Midbrain (tissue), 1 donor: ENCODE measurements around the gene ARMC2.
"Not testable (repeated sequence)": the region's sequence is repeated elsewhere in the genome, so short reads cannot be mapped to it uniquely, and the experiment has no call there.

Experiments used
- DNase-seq: peaks from one replicate; lab custom pipeline; 2025; lab: John Stamatoyannopoulos, UW

Gene ARMC2

GRCh38 chr6:108835218-108835850 is 12.9 kb upstream of the ARMC2 start:
- DNase-seq, result peak; percentile 89

DNA sequence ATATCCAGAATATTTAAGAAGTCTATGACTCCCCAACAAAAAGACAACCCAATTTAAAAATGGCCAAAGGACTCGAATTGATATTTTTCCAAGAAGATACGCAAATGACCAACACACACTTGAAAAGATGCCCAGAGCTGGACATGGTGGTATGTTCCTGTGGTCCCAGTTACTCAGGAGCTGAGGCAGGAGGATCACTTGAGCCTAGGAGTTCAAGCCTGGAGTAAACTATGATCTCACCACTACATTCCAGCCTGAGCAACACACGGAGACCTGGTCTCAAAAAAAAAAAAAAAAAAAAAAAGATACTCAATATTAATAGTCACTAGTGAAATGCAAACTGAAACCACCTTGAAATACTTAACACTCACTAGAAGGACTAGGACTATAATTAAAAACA is 12.2 kb upstream of the ARMC2 start:
- DNase-seq, result no peak

DNA sequence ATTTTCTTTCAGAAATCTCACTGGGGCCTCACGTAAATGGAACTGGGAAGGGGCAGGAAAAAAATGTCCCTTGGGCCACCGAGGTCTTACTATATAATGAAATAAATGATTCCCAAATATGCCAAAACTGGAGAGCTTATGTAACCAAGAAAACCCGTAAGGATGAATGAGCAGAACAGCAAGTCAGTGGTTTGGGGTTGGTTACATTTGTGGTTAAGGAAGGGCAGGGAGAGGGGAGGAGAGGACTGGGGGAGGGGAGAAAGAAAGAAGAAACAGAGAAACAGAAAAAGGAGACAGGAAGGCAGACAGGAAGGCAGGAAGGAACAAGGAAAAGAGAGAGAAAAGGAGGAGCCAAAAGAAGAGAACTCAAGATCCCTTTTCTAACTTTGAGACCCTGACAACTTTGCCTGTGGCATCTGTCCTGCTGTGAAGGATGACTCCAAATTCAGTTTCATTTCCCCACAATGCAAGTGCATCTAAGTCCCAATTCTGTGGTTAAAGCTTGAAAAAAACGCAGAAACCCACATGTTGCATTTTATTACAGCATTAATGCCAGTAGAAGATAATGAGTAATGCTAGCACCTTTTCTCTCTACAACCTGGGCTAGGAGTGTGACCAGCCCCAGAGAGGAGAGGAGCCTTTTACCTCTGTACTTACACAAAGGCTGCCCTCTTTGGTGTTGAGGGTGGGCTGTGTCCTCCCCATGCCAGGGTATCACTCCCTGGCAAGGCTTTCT is 10.8 kb upstream of the ARMC2 start:
- no peak for DNase-seq

- DNase-seq, result no peak
Observed at GRCh38 chr6:108838101-108838717, 10.0 kb upstream of the ARMC2 start.

DNA sequence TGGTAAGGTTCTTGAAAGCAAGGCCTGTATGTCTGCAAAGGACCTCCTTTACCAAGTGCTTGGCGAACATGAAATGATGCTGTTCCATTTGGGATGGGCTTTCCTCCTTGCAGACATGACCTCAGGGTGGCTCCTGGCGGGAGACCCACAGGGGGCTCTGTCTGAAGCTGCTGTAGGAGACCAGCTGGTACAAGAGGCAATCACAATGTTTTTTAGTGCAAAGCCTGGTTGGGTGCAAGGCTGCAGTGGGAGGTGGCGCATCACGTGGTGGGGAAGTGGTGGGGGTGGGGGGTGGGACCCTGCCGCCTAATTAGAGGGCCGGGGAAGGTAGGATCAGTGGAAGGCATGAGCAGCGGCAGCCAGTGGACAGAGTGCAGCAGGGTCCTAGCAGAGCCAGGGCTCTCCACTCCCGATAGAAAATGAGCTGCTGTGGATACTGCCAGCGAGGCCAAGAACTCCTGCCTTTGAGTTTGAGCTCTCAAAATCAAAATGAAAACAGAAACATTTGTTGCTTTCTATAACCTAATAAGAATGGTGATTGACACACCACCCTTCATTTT is 9.1 kb upstream of the ARMC2 start:
- no peak for DNase-seq

- no peak for DNase-seq
Observed at GRCh38 chr6:108840919-108841318, 7.3 kb upstream of the ARMC2 start.

DNA sequence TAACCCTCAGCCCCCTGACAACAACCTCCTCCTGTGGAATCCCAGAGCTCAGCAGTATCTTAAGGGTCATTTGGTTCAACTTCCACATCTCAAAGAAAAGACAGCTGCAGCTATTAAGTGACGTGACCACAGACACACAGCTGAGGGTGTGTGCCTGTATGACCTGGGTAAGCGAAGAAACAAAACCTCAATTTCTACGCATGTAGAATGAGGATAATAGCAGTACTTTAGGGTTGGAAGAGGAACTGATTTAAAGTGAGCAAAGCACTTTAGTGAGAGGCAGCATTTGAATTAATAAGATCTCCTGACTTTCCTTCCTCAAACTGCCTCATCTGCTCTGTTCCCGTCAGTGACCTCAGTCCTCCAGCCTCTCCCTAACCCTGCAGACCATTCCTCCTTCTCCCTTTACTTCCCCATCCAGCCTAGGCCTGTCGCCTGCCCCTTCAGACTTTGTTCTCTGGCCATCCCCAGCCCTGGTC is 6.8 kb upstream of the ARMC2 start:
- DNase-seq, result no peak

DNA sequence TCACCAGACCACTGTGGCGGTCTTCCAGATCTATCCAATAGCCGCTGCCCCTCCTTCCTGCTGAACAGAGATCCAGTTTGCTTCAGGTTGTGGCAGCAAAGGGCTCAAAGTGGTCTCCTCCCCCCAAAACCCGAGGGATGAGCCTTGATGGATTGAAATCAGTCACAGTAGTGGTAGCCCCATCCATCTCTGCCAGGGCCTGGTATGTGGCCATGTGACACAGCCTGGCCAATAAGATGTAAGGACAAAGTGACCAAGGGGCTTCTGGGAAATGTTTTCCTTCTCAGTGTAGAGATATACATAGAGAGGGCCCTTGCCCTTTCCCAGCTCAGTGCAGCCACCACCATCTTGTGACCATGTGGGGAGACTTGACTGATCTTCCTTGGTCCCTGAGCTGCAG is 4.1 kb upstream of the ARMC2 start:
- no peak for DNase-seq

DNA sequence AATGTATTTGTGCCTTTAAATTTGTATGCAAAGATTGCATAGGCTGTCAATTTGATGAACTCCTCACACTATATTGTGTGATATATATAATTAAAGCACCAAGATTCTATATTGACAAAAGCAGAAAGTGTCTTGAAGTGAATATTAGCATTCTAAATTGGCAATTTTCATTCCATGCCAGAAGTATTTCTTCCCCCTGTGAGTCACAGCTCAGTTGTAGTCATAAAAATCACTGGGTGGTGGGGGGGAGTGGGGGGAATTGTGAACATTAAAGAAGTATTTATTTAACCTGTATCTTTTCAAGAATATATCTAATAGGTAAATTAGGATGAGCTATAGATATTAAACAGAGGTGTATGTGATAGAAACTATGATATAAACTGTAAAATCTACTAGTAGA is 3.1 kb upstream of the ARMC2 start:
- no peak for DNase-seq

DNA sequence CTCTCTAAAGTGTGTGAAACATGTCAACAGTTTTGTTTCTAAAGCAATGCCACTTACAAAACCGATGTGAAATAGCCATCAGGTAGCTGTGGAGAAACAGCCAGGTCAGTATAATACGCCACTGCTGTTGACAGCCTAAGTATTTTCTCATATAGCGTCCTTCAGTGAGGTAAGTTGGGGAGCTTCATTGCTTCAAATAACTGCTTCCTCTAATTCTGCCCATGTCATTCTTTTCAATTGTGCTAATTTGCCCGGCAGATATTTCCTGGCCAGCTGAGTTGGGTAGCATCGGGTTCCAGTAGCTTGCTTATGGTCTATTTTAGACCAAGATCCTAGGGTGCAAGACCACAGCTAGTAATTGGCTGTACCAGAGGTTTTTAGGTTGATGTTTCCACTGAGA is 2.1 kb upstream of the ARMC2 start:
- no peak for DNase-seq

GRCh38 chr6:108846628-108847027 is 1.6 kb upstream of the ARMC2 start:
- DNase-seq, result no peak

- DNase-seq, result no peak
Observed at GRCh38 chr6:108847738-108848115, 495 bp upstream of the ARMC2 start.

DNA sequence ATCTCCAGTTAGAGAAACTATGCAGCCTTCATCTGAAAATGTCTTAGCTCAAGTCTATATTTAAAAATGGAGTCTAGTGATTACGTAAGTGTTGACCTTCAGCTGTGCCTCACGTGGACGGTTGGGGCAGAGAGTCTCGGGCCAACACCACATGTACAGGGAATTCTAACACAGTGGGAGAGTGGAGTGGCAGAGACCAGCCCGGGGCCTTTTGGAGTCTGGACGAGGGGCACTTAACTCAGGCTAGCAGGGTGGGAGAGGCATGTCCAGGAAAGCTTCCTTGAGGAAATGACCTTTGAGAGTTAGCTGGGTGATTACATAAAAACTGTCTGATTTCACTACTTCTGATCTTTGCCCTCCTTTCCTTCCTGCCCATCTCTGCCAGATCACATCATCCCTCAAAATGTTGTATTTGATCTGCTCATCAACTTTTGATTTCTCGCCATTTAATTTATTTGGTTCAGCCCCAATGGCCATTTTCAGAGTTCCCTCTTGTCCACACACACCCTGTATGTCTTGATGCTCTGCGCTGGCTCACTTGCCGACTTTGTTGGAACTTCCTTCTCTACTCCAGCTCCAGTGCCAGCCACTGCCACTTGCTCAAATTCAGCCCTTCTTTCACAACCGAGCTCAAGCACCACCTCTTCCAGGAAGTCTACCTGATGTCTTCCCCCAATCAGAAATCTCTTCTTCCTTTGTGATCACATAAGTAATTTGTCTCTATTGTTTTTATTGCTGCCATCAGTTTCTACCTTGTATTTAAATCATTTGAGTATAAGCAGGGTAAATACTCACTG is 2.6 kb downstream of the ARMC2 start:
- DNase-seq, result no peak

DNA sequence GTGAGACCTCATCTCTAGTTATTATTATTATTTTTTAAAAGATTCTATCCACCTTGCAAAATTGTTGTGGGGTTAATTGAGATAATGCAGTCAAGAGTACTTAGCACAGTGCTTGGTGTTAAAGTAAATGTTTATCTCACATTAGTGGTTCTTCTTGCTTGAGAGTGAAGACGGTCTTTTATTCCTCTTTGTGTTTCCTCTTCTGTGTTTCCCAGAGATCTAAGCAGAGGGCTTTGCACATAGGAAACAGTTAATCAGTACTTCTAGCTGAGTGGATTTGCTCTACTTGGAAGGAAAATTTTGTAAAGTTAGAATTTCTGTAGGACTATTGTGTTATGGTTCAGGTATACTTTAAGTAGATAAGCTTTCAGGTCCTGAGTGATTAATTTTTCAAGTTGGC is 3.5 kb downstream of the ARMC2 start:
- no peak for DNase-seq

- no peak for DNase-seq
Observed at GRCh38 chr6:108853077-108853476, 4.9 kb downstream of the ARMC2 start.

DNA sequence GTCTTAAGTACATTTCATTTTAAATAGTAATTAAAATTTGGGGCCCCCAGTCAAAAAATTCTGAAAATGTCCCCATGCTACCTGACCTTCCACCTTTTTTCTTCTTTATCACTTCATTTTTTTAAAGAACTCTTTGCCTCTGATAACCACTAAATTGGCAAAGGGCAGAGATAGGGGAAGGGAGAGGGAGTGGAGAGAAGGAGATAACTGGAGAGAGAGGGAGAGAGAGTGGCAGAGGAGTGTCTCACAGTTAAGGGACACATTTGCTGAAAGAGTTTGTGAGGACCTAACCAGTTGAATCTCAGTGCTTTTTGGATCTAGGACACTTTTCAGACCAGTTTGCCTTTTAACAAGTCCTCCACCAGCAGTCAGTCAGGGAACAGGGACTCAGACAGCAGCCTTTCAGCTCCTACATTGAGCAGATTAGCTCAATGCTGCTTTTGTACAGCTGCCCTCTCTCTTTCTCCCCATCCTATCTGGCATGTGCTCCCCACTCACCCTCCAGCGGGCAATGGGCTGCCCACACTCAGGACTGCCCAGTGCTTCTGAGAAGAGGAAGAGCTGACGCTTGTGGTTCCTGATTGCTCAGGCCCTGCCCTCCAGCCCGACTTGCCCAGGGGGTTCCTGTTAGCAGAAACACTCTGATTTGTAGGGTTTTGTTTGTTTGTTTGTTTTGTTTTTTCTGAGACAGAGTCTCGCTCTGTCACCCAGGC is 14.4 kb downstream of the ARMC2 start:
- DNase-seq, result peak; percentile 20

GRCh38 chr6:108865751-108866286 is 17.6 kb downstream of the ARMC2 start:
- not testable (repeated sequence) for DNase-seq

DNA sequence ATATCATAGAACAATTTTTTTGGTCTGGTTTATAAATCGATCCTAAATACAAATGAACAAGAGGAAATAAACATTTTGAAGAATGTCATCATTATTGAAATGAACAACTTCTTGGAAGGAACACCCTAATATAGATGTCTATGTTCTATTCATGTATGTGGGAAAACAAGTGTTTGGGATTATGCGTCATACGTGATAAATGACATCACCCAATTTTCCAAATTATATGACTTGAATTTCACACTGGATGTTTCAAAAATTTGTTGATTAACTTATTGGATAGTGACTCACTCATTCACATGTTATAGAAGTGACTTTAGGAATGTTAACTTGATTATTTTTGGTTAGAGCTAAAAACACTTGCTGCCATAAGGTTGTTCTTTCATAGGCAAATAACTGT is 18.6 kb downstream of the ARMC2 start:
- no peak for DNase-seq

GRCh38 chr6:108868647-108869046 is 20.4 kb downstream of the ARMC2 start:
- no peak for DNase-seq

- no peak for DNase-seq
Observed at GRCh38 chr6:108869876-108870275, 21.7 kb downstream of the ARMC2 start.

GRCh38 chr6:108870357-108870756 is 22.1 kb downstream of the ARMC2 start:
- no peak for DNase-seq
